HG03520 (cell line): ENCODE results near the gene JMJD1C.
A peak's percentile ranks its signal among the peaks of the same experiment; 100 is the strongest.
"Not testable (repeated sequence)": the region's sequence is repeated elsewhere in the genome, so short reads cannot be mapped to it uniquely, and the experiment has no call there.

Experiments
- ATAC-seq: cut with Tn5 transposase; IDR thresholded peaks from one replicate; pipeline ENCODE4 v1.9.1; 2021; ENCODE audit warnings: mild to moderate bottlenecking, moderate library complexity; ENCODE audit not compliant: unreplicated experiment

Gene JMJD1C

DNA sequence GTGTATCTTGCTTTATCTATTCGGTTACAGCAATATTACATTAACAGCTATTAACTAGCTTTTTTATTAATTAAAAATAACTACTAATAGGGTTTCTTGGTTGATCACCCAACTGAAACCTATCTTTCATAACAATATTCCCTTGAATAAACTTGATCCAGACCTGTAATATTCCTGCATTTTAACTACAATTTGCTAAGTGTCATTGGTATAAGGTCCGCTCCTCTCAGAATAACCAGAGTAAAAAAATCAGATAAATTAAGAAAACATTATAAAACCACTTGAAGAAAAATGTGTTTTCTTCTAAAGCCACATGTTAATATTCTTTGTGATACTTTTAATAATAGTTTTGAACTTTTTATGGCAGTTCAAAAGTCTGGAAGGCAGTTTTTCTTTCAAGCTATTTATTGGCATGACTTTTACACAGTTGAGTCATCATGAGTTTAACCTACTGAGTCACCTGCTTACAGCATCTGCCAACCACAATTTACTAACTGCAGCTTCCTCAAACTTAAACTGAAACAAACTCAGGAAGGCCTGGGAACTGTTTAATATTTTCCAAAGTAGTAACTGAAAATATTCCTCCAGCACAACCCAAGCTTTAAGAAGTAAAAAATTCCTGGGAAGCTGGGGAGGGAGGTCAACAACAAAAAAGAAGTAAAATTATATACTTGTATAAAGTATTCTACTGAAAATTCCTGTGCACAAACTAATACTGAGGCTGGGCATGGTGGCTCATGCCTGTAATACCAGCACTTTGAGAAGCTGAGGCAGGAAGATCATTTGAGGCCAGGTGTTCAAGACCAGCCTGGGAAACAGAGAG lies 229.5 kb downstream of the JMJD1C start:
- peak; percentile 87 for ATAC-seq

DNA sequence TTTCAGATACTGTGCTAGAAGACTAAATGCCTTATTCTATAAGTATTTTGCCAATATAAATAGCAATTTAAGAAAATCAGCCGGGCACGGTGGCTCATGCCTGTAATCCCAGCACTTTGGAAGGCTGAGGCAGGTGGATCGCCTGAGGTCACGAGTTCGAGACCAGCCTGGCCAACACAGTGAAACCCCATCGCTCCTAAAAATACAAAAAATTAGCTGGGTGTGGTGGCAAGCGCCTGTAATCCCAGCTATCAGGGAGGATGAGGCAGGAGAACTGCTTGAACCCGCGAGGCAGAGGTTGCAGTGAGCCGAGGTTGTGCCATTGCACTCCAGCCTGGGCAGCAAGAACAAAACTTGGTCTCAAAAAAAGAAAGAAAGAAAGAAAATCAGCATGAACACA lies 230.6 kb downstream of the JMJD1C start:
- ATAC-seq = not testable (repeated sequence)

DNA sequence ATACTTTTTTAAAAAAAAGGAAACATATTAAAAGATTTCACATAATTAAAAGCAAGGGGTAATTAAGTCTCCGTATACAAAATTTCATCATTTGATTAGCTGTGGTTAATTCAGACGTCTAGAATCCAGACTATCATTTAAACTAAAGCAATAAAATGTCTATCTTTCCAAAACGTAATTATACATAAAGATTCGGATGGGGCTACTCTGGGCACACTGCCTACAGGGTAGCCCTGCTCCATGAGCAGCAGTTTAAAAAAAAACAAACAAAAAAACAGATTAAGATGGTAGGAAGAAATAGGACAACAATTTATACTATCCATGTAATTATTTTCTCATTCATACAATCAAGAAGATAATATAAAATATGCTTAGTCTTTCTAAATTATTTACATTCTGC lies 236.6 kb downstream of the JMJD1C start:
- ATAC-seq = no peak

DNA sequence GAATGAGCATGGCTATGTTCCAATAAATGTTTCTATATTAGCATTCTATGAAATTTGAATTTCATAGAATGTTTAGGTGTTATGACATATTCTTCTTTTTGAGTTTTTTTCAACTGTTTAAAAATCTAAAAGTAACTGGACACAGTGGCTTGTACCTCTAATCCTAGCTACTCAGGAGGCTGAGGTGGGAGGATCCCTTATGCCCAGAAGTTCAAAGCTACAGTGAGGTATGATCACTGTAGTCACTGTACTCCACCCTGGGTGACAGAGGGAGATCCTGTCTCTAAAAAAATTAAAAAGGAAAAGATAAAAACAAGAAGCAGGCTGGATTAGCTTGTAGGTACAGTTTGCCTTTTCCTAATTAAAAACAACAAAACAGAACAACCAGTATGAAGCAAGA lies 237.5 kb downstream of the JMJD1C start:
- ATAC-seq = no peak

DNA sequence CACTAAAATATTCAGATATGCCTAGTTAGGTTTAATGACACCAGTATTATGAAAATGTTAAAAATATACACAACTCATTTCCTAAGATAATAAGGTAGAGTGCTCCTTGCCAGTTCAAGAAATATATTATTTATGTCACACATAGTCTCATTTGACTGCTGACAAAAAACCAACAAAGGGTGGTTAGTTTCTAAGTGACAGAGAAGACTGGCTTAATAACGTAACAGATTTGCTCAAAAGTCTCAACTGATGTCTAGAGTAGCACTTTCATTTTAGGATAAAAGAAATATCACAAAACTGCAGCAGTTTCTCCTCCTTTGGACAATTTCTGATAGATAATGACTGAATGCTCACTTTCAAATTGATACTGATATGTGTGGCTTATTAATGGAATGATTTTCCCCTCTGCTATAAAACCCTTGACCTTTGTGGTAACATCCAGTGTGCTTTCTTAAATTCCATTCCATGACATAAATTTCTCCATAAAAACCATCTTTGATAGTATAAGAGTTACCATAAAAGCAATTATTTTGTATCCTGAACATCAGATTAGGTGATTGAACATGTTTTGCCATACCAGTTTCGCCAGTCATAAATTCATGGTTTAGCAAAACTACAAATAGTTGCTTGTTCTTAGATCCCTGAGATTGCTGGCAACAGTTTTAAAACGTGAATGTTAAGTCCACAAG lies 238.4 kb downstream of the JMJD1C start:
- peak; percentile 66 for ATAC-seq

DNA sequence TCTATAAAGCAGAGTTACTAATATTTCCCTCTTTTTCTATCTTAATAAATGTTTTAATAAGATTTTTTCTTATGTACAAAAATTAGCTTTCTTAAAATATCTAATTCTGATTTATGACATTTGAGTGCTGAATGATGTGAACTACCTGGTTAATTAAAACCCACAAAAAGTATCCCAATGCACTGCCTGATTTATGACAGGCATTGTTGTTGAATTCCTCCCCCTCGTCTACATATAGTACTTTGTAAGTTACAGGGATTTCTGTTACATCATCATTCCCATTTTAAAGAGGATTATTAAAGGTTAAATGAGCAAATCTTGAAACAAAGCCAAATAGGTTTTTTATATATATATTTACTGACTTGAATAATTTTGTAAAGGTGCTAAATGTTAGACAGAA lies 241.5 kb downstream of the JMJD1C start:
- no peak for ATAC-seq

DNA sequence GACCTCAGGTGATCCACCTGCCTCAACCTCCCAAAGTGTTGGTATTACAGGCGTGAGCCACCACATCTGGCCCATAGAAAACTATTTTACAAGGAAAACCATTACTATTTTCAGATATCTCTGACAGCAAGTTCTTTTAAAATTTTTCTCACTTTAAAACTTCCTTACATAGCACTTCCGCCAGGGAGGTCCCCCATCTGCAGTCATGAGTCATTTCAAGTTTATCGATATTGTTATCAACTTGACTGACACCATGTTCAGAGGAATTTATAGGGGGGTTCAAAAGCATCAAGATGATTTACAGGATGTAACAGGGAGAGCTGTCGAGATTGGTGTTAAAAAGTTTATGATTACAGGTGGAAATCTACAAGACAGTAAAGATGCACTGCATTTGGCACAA lies 243.8 kb downstream of the JMJD1C start:
- ATAC-seq = no peak

DNA sequence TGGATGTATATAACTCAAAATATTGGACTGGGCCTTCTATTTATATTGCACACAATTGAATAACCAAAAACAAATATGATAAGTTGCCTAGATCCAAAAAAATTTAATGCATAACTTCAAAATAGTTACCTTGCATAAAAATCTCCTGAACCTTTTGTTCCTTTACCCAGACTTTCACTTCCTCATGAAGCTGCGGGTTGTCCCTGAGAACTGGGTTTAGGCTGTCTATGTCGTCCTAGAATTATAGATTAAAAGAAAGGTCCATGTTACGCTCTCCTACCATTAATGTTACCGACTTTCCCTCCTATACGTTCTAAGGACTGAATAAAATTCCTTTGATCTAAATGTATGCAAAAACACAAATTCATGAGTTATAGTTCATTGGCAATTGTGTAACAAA lies 246.0 kb downstream of the JMJD1C start:
- ATAC-seq = no peak

DNA sequence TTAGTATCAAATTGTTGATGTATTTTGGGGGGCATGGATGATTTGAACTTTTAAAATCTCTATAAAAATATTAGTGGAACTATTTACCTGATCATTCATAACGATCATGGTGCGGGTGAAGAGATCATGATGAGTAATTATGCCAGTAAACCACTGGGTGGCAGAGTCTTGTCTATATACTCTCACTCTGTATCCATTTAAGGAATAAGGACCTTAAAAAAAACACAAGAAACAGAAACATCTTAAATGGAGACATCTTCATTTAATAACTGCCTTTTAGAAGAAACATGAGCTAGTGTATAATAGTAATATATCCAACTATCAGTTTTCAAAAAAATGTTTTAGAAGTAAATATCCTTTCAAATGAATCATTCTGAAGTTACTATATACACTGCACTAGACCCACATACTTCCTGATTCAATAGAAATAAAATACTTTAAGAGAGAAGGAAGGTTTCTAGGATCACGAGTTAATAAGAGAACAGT lies 248.6 kb downstream of the JMJD1C start:
- peak; percentile 73 for ATAC-seq

DNA sequence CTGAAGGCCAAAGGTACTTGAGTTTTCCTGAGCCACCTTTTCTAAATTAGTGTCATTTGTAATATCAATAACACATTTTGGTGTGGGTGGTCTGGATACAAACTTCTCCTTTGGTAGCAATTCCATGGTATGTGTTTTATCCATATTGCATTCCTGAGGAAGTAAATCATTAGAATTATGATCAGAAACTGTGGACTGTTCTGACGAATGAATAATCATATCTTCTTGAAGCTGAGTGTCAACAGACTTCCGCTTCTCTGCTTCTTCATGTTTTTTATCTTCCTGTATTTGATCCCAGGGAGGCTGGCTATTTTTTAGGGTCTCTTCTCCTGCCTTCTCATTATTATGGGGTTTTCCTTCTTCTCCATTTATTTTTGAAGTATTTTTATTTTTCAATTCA lies 251.2 kb downstream of the JMJD1C start:
- no peak for ATAC-seq

DNA sequence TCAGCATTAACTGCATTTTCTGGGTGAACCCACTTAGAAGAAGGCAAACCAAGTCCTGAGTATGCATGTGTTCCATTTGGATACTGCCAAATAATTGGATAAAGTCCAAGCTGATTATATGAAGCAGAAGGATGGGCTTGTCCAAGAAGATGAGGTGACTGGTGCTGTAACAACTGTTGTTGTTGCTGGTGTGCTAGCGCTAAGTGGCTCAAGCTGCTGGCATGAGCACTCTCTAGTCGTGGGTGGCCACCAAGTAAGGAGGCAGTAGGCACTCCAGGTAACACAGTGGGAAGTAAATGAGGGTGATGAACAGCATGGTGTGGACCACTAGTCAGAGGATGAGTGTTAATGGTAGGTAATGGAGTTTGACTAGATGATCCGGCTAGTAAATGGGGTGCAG lies 252.3 kb downstream of the JMJD1C start:
- ATAC-seq = no peak

DNA sequence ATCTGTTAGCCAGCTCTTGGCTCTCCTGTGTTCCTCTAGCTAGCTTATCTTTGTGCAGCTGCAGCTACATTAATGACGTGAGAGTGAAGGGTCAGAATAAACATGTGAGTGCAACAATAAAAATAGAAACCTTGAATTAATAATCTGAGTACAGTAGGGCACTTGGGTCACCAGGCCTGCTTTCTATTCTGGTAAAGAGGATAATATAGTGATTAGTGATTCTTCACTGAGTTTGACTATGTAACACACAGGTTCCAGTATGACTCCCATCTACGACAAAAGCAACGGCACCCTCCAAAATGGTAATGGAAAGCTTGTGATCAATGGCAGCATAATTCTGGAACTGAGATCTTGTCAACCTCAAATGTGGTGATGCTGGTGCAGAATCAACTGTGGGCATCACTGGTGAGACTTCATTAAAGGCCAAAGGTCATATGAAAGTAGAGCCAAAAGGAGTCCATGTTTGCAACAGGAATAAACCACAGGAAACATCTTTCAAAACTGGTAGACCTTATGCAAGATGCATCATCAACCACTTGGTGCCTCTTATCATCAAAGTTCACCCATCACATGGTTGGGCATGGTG lies 255.1 kb downstream of the JMJD1C start:
- peak; percentile 30 for ATAC-seq

DNA sequence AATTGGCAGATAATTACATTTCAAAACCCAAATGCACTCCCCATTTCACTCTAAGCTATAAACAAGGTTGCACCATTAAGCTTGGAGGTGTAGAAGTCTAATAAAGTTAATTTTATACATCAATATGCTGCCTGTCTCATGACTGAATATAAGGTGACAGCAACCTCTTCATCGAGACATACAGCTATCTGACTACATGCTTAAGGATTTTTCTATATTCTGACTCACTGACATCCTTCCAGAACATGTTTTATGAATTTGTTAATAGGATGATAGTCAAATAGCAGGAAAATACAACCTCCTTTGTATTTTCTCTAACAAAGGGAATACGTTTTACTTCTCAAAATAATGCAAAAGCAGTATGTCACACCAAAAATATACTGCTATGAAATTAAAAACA lies 256.1 kb downstream of the JMJD1C start:
- no peak for ATAC-seq

DNA sequence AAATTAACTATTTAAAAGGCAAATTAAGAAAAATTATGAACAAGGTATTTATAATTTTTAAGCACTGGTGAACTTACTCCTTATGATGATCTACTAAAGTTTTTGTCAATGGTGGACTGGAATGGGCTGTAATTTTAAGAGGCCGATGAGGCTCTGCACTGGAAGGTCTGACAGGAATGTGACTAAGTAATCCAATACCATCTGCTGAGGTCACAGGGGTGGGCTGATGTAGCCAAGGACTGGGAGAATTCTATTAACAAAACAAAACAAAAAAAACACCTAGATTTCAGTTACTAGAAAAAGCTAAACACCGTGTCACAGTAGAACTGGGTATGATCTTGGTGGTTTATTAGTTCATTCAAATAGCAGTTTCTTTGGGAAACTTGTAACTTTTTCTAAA lies 256.8 kb downstream of the JMJD1C start:
- no peak for ATAC-seq

DNA sequence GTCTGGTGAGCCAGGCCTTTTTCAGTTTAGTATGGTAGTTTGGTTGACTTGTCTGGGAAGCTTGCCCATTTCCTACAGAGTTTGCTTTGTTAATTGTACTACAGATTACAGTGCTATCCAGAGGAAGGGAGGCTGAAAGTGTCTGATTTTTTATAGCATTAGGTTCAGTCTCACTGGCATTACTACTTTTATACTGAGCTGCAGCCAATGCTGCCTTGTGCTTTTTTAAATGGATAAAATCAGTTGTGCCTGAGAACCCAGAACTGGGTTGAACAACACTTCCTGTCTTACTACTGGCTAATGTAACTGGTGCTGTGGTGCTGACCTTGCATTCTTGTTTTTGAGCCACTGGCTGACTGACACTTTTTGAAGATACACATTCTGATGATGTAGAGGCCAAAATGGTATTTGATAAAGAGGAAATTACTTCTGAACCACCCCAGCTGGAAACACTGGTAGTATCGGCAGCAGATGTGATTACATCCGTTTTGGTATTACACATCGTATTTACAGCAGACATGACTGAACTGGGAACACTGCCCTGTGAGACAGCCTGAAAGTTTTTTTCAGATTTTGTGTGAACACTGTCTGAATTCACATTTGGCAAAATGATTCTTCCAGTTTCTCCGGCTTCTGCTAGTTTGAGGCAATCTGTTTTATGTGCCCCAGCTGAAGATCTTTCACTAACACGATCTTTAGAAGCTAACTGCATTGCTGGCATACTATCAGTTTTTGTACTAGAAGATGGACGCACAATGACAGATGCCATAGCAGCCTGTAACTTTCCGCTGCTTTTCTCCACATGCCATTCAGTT lies 258.6 kb downstream of the JMJD1C start:
- ATAC-seq = peak; percentile 46

DNA sequence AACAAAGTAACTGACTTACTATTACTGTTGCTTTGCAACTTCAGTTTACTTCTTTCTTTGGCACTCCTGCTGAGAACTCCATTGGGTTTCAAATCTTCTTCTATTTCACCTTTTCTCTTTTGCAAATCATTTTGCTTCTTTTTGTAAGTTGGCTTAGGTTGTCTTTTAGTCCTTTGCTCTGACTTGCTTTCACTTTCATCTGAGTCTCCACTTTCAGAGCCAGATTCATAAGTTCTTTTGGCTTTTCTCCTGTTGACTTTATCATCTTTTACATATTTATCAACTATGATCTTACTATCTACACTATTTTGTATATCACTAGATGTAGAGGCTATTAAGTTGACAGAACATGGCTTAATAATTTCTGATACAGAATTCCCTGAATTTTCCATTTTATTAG lies 259.2 kb downstream of the JMJD1C start:
- ATAC-seq = no peak

DNA sequence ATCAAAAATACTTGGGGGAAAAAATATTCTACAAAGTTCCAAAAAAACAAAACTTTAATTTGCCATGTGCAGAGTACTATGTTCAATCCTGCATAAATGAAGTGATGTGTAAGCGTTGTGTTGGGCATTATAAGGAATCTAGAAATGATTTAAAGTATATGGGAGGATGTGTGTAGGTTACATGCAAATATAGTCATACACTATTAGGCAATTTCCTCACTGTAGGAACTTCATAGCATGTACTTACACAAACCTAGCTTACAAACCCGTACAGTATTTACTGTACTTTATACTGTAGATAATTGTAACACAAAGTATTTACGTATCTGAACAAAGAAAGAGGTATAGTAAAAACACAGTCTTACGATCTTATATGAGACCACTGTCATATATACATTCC lies 260.4 kb downstream of the JMJD1C start:
- no peak for ATAC-seq

DNA sequence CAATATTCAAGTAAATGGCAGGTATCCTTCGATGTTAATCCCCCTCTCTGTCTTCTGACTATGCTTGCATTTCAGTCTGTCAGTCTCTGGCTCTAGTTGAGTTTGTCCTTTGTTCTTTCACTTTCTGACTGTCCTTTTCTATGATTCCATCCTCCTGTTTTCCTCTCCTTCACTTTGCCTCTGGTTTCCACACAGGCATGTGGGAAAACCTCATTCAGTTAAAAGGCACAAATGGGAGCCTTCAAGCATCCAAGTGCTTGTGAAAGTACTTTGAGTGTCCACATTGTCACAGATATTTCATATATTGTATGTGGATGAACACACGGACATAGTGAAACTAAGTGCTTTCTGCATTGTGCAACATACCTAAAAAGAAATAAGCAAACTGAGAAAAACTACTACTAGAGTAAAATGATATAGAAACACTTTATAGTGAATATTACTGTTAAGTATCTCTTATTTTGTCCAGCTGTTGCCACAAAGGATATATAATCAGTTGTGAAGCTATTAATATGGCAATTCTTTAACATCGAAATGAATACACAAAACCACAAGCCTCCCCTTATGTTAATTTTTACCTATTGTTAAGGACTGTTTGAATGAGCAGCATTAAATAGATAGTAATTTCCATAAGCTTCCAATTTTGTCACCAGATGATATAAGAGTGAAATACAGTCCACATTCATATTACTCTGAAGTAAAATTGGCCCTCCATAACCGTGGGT lies 260.9 kb downstream of the JMJD1C start:
- no peak for ATAC-seq

DNA sequence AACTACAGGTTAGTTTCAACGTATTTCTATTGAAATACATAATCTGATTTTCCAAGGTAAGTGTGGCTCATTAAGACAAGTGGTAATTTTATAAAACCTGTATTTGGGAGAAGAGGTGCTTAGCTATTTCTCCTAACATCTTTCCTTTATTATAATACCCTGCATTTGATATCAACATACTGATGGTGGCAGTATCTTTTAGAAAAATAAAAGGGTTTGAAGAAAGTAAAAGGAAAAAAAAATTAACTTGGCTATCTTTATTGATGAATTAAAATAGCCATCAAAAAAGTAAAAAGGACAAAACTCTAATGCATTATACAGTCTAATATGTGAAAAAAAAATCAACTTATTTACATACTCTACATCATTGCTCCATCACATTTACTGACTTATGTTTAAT lies 264.7 kb downstream of the JMJD1C start:
- ATAC-seq = no peak

DNA sequence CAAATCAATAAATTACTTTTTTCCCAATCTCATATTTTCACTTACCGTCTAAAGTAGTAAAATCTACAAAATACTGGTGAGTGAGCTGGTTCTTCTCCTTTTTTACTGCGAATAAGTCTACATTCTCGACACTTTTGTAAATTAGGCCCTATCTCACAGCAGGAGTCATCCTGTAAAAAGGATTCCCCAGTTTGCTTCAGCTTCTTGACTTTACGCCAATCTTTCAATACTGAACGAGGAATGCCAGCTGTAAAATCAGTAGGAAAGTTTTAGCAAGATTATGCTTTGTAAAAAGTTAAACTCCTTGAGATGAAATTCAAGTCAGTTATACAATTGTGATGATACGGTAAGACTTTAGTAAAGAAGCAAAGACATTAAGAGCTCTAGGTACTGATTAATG lies 265.3 kb downstream of the JMJD1C start:
- ATAC-seq = no peak
